Peyer's patch (tissue), 4 donors: ENCODE results near the gene PVALB.

ENCODE experiments used
- POLR2A ChIP-seq, 2 donors: fragments of 450-650 bp; IDR thresholded peaks; one replicate each; pipeline ENCODE4 v1.5.1; 2017; ENCODE audit warnings: antibody characterized with exemption in 2 of 2, mild to moderate bottlenecking in 2 of 2, moderate library complexity in 2 of 2
- TF ChIP-seq, protein P1 (sequence below), 6 experiments: fragments of 450-650 bp in 4 of 6; fragments of 200-600 bp in 2 of 6; sonication (generic) in 1 of 6; IDR thresholded peaks; one replicate each; pipeline ENCODE4 v1.5.1; 2017 to 2019; ENCODE audit warnings: antibody characterized with exemption in 6 of 6, mild to moderate bottlenecking in 3 of 6, moderate library complexity in 1 of 6

DNA sequence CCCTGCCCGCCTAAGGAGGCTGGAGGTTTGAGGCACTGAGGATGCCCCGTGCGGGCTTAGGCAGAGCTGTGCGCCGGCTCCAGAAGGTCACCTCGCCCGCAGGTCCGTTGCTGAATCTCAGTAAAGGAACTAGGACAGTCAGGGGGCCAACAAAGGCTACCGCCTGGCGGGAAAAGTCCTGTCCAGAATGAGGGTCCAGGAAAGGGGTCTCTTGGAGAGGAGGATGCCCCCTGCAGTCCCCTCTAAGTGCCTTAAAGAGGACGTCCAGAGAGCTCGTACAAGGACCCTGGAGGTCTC is 548 bp downstream of the PVALB start:
- TF ChIP-seq, protein P1, sequence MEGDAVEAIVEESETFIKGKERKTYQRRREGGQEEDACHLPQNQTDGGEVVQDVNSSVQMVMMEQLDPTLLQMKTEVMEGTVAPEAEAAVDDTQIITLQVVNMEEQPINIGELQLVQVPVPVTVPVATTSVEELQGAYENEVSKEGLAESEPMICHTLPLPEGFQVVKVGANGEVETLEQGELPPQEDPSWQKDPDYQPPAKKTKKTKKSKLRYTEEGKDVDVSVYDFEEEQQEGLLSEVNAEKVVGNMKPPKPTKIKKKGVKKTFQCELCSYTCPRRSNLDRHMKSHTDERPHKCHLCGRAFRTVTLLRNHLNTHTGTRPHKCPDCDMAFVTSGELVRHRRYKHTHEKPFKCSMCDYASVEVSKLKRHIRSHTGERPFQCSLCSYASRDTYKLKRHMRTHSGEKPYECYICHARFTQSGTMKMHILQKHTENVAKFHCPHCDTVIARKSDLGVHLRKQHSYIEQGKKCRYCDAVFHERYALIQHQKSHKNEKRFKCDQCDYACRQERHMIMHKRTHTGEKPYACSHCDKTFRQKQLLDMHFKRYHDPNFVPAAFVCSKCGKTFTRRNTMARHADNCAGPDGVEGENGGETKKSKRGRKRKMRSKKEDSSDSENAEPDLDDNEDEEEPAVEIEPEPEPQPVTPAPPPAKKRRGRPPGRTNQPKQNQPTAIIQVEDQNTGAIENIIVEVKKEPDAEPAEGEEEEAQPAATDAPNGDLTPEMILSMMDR (IDR thresholded peaks at IDR 0.05) = no peak
- TF ChIP-seq POLR2A (IDR thresholded peaks at IDR 0.05) = no peak
